ENCODE measurements around the gene IGF2BP1.
"Not testable (repeated sequence)": the region's sequence is repeated elsewhere in the genome, so short reads cannot be mapped to it uniquely, and the experiment has no call there.

IGF2BP1 gene

DNA sequence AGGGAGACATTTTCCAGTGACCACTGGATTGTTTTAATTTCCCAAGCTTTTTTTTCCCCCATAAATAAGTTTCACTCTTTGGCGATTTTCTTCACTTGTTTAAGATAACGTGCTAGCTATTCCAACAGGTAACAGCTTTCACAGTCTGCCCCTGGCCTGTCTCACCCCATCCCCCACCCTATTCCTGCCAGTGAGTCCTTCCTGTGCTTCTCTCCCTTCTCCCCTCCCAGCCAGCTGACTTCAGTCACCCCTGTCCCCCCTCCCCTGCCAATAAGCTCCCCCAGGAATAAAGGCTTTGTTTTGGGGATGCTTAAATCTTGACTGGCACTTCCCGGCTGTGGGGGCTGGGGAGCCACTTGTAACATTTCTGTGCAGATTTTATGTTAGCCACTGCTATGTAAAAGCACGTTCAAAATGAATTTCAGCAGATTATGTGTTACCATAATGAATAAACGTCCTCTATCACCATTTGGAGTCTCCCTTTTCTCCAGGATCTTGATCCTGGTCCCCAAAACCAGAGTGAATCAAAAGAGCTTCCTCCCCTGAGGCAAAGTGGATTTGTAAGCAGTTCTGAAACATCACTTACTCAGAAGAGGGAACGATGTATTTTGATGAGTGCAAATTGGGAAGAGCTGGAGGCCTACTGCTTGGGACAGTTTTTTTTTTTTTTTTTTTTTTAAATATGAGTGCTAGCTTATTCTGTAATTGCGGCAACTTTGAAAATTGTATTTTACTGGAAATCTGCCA, 58.2 kb downstream of the IGF2BP1 start:
- DNase-seq = no peak

DNA sequence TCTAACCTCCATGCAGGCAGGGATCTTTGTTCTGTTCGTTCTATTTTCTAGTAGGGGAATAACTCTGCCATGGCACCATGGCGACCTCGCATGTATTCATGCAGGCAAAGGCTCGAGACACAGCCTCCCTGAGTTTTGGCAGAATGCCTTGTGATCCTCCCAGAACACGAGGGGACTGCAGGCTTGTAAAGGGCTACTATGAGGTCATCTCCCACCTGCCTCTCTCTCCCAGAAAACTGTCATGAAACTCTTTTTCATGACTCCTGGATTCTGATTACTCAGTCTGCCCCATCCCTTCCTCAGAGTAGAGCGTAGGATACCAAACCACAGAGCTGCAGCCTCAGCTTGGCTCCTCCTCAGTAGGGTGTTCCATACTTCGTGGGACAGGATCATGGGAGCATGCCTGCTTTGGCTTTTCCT, 64.3 kb downstream of the IGF2BP1 start:
- DNase-seq = no peak

DNA sequence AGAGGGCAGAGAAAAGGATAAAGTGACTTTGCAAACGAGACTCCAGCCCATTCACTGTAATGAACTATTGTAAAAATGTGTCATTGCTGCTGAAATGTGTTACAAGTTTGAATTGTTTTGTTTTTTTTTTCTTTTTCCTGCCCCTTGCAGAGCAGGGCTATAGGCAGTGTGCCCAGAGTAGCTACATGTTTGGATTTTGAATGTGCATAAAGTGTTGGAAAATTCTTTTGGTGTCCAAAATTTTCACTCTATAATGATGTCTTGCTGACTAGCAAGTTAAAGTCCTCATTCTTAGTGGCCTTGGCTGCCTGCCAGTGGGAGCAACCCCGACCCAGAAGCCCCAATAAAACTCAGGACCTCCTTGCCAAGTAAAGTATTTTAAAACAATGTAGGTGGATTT, 66.5 kb downstream of the IGF2BP1 start:
- DNase-seq = no peak

DNA sequence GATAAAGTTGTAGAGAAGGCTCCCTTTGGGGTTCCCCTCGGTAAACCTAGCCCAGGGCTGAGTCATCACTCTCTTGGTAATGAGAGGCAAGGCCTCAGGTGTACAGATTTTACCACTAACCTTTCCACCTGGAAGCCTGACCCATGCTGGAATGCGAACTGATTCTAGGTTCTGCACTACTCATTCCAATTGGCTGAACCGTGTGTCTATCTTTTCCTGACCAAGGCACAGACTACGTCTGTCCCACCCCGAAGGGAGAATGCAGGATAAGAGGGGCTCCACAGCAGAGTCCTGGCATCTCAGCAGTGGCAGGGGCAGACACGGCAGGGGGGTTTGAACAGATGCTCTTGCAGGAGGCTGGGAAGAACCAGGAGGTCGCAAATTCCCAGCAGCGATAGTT, 70.0 kb downstream of the IGF2BP1 start:
- no peak for DNase-seq

DNA sequence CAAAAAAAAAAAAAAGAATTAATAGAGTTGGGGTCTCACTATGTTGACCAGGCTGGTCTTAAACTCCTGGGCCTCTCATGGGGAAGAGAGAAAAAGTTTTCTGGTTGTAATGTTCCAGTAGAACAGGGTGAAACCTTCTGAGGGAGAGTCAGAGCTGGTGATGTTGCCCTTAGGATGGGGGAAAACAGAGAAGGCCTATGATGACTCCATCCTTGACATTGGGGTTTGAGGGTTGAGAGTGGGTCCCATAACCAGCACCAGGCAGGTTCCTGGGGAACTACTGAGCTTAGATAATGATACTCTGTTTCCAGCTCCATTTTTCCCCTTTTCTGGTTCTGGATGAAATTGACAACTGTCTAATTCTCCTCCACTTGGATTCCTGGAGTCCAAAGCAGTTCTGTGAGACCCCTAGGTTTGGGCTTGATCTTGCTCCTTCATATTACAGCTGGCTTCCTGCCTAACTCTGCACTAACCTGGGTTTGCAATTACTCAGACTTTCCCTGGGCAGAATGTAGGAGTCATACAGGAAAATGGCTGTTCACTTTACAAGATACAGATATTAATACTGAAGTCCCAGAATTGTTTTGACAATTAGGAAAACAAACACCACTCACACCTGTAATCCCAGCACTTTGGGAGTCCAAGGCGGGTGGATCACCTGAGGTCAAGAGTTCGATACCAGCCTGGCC, 72.5 kb downstream of the IGF2BP1 start:
- no peak for DNase-seq

DNA sequence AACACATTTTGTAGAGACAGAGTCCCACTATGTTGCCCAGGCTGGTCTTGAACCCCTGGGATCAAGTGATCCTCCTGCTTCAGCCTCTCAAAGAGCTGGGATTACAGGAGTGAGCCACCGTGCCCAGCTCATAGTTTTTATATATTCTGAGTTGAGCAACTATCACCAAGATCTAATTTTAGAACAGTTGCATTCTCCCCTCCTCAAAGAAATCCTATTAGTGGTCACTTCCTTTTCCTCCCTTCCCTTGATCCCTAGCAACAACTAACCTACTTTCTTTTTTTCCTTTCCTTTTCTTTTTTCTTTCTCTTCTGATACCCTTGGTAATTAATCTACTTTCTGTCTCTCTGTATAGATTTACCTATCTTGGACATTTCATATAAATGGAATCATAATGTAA, 73.9 kb downstream of the IGF2BP1 start:
- DNase-seq = no peak

DNA sequence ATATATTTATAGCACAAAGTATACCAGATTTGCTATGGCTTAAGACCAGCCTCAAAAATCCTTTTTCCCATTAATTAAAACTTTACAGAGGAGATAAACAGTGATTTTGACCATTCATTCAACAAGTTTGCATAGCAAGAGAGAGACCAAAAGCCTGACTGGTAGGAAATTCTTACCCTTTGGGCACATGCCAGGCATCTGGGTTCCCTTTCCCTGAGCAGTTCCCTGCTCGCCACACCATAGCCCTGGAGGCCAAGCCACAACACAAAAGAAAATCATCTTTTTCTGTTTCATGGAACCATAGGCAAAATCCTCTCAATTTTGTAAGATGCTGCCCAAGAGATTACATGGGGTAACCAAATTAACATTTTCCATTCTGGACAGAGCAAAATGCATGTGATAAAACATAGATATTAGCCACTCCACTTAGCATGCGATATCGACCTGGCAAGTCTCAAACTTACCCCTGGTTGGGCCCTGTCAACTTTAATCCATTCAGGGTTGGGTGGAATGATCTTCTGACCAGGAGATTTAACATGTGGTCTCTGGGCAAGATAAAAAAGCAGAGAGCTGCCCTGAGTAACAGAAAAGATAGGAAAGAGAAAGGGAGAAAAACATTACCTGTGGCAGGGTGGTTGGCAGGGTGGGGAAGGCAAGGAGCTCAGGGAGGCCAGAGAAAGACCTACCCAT, 77.8 kb downstream of the IGF2BP1 start:
- DNase-seq = no peak

DNA sequence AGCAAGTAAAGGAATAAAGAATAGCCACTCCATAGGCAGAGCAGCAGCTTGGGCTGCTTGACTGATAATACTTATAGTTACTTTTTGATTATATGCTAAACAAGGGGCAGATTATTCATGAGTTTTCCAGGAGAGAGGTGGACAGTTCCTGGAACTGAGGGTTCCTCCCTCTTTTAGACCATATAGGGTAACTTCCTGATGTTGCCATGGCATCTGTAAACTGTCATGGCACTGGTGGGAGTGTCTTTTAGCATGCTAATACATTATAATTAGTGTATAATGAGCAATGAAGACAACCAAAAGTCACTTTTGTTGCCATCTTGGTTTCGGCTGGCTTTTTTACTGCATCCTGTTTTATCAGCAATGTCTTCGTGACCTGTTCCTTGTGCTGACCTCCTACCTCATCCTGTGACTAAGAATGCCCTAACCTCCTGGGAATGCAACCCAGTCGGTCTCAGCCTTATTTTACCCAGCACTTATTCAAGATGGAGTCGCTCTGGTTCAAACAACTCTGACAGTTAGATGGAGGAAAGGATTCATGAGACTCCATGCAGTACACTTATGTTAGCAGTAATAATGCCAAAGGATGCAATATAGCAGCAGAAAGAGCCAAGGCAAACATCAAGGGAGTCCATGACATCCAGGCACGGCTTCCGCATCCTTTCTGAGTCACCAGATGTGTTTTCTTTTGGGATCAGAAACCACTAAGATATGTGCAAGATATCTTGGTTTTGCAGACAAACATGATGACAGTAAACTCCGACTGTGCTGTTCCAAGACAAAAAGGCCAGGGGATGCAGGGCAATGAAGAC, 79.6 kb downstream of the IGF2BP1 start:
- DNase-seq = no peak

DNA sequence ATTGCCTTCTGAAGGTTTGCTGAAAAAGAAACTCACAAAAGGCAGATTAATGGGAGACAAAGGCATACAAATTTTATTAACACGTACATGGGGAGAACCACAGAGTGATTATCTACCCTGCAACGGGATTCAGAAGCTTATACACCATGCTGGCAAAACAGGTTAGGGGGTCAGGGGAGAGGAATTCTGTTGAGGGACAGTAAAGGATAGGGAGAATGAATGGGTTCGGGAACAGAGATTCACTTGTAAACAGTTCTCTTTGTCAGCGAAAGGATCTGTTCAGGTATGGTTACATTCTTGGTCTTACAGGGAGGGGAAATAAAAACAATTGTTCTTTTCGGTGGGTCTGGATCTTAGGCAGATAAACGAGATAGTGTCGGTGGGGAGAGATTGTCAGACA, 81.1 kb downstream of the IGF2BP1 start:
- no peak for DNase-seq

DNA sequence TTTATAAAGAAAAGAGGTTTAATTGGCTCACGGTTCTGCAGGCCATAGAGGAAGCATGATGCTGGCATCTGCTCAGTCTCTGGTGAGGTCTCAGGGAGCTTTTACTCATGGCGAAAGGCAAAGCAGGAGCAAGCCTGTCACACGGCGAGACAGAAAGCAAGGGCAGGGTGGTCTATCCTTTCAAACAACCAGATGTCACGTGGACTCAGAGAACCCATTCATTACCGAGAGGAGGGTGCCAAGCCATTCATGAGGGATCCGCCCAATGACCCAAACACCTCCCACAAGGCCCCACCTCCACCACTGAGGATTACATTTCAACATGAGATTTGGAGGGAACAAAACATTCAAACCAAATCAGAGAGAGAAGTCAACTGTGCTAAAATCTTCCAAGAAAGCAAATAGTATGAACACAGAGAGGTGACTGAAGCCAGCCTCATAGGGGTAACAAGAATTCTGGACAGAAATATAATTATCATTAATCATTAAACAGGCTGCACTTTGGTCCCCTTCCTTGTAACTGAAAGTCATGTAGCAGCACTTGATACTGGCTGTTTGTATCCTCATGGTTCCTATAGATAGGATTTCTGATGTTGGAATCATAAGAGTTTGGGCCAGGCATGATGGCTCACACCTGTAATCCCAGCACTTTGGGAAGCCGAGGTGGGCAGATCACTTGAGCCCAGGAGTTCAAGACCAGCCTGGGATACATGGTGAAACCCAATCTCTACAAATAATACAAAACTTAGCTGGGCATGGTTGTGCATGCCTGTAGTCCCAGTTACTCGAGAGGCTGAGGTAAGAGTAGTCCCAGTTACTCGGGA, 82.9 kb downstream of the IGF2BP1 start:
- no peak for DNase-seq

DNA sequence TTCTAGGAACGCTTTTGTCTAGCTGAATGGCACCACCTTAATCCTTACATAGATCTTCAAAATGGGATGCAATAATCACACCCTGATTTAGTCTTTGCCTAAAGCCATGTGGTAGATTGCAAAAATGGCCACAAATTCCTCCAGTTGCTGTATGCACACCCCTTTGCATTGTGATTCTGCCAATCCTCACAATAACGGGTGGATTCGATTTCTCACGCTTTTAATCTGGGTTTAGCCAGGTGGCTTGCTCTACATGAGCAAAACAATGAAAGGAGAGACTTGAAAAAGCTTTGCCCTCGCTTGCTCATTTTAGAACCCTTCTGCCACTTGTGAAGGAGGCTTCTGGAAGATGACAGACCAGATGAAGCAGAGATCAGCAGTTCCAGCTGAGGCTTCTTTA, 85.0 kb downstream of the IGF2BP1 start:
- no peak for DNase-seq

DNA sequence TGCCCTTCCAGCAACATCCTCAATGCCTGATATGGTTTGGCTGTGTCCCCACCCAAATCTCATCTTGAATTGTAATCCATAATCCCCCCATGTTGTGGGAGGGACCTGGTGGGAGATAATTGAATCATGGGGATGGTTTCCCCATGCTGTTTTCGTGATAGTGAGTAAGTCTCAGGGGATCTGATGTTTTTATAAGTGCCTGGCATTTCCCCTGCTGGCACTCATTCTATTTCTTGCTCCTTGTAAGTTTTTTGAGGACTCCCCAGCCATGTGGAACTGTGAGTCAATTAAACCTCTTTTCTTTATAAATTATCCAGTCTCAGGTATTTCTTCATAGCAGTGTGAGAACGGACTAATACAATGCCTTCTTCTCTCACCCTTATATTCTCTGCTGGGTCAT, 87.9 kb downstream of the IGF2BP1 start:
- DNase-seq = not testable (repeated sequence)

DNA sequence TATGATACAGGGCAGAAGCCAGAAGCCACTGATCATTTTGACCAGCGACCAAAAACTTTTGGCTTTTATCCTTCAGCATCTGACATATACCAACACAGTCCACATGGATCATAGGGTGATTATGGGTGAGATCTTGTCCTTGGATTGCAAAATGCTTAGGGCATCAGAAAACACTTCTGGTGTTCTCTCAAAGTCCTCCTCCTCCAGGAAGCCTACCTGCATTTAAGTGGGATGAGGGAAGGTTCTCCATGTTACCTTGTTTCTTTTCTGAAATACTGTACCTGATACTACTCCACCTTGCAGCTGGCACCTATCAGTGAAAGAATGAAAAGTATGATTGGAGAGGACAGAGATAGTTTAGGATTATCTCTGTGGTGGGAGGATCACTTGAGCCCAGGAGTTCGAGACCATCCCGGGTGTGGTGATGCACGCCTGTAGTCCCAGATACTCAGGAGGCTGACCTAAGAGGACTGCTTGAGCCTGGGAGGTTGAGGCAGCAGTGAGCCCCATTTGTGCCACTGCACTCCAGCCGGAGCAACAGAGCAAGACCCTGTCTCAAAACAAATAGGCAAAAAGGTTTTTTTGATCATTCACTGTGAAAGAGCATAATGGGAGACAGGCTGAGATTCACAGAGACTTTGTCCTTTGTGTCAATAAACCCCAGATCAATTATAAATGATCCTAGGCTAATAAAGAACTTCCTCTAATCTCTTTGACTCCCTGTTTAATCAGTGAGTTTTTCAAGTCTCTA, 88.6 kb downstream of the IGF2BP1 start:
- no peak for DNase-seq

DNA sequence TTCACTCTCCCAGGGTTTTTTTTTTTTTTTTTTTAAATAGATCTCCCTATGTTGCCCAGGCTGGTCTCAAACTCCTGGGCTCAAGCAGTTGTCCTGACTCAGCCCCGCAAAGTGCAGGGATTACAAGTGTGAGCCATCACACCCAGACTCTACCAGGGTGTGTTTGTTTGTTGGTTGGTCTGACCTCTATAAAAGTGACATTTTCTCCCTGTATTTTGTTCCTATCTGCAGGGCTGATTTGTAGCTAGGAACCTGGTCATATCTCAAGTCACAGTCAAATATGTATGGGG, 89.1 kb downstream of the IGF2BP1 start:
- DNase-seq = no peak

DNA sequence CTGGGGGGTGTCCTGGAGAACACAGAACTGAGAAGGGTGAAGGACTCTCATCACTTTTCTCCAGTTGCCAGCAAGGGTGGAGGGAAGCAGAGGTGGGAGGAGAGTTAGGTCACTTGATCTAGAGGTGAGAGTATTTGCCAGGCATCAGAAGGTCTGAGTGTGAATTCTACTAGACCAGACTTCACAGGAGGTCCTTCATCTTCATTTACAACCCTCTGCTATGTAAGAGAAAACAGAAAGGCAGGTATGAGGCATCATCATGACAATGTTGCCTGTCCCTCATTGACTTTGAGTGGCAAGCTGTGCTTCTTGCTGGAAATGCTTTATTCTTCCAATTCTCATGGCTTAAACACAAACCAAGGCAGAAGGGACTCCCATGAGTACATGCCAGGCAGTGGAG, 89.5 kb downstream of the IGF2BP1 start:
- DNase-seq = no peak

DNA sequence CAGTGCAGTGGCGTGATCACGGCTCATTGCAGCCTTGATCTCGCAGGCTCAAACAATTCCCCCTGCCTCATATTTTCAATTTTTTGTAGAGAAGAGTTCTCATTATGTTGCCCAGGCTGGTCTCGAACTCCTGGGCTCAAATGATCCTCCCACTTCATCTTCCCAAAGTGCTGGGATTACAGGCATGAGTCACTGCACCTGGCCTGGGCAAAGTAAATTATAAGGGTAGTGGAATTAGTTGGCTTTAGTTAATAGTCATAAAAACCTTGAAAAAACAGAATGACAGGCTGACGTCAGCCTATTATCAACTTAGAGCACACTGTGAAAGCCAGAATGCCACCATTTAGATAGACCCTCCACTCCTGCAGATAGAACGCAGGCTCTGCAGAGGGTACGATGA, 91.9 kb downstream of the IGF2BP1 start:
- no peak for DNase-seq

DNA sequence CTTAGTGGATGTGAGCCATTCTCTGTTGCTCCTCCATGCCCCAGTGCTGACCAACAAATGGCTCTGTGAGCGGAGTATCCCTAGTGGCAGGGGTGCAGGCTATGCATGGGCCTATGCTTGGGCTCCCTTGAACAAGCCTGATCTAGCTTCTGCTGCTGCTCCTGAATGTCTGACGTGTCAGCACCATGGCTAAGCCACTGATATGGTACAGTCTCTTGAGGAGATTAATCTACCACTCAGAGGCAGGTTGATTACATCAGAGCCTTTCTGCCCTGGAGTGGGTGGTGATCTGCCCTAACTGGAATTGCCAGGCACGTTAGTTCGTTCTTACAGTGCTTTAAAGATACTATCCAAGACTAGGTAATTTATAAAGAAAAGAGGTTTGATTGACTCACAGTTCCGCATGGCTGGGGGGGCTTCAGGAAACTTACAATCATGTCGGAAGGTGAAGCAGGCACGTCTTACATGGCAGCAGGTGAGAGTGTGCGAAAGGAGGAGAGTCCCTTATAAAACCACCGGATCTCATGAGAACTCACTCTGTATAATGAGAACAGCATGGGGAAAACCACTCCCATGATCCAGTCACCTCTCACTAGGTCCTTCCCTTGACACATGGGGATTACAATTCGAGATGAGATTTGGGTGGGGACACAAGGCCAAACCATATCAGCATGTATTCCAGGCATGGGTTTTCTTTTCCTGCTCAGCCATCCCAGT, 93.9 kb downstream of the IGF2BP1 start:
- no peak for DNase-seq

DNA sequence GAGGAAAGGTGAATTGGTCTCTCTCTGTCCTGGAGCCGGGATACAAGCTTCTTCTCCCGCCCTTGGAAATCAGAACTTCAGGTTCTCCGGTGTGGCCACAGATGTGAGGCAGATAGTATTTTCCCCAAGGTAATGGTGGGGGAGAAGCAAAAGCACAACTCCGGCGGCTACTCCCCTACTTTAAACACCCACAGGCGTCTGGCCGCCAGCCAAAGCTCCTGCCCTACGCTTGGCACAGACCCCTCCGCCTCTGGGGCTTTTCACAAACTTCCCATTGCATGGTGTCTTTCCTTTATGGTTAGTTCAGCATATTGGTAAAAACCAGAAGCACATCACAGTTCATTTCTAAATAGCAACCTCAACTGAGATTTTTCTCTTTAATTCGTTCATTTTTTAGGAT, 95.9 kb downstream of the IGF2BP1 start:
- no peak for DNase-seq

DNA sequence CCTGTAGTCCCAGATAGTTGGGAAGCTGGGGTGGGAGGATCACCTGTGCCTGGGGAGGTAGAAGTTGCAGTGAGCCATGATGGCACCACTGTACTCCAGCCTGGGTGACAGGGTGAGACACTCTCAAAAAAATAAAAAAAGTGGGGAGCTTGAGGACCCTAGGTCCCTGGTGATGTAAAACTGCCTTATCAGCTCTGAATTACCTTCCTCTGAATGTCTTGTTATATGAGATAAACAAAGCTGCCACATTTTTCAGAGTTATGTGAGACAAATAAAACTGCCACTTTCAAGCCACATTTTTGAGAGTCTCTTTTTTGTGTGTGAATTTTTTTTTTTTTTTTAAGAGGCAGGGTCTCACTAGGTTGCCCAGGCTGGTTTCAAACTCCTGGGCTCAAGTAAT, 103.4 kb downstream of the IGF2BP1 start:
- no peak for DNase-seq

DNA sequence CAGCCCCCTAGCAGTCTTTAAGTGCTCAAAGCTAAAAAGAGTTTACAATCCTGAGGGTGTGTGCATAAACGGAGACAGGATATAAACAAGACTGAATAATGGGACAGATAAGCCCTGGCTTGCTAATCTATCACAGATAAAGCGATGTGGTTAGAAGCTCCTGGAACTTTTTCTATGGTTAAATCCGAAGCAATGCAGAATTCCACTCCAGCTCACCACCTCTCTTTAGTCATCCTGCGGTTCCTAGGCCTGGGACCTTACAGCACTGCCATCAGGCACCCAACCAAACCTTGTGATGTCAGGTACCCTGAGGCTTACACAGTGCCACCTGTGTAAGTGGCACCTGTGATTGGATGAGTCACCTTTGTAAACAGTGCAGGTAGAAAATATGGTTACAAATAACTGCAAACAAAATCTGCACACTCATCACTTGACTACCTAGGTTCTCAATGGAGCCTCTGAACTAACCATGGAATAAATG, 103.9 kb downstream of the IGF2BP1 start:
- no peak for DNase-seq

DNA sequence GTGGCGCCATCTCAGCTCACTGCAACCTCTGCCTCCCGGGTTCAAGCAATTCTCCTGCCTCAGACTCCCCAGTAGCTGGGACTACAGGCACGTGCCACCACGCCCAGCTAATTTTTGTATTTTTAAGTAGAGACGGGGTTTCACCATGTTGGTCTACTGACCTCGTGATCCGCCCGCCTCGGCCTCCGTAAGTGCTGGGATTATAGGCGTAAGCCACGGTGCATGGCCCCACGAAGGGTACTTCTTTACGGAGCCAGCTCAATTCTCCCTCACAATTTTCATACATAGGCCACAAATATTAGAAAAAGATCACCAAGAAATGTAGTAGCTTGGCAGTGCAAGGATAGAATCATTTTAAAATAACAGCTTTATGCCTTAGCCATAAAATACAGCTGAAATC, 106.2 kb downstream of the IGF2BP1 start:
- not testable (repeated sequence) for DNase-seq

All from T-helper 1 cell (primary cell).